SH-SY5Y (cell line): ENCODE measurements around the gene ADM2.

Source experiments
- GATA2 ChIP-seq: IDR thresholded peaks from 2 replicates; pipeline ENCODE4 v1.6.1; 2011; ENCODE audit warnings: mild to moderate bottlenecking, low read depth, low read length
- GATA3 ChIP-seq: IDR thresholded peaks from 2 replicates; pipeline ENCODE4 v1.6.1; 2011; ENCODE audit warnings: low read depth, mild to moderate bottlenecking, low read length, moderate library complexity

DNA sequence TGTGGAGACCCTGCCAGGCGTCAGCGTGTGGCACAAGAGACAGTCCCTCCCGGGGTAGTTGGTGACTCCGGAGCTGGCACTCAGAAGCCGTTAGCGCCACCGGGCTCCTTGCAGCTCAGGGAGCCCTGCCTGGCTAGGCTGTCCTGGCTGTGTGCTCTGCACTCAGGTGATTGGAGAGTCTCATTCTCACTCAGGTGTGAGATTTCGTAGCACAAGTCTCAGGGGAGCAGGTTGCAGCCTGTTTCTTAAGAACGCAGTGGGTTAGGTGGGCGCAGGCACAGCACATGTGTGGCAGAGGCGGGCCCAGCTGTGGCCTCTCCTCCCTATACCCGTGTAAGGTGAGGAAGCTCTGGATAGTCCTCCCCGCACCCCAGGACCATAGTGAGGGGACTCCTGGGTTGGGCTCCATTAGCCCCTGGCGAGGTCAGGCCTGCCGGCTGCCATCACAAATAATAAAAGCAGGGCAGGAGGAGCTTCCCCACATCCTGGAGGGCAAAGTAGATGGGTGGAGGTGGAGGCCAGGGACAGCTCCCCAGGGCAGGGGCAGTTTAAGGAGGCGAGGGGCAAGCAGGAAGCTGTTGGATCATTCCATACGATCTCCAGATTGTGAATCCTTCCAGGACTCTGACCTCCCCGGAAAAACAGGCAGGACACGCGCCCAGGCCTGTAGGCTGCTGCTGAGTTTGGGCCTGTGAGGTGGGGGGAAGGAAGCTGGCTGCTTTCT is 45.9 kb upstream of the ADM2 start:
- TF ChIP-seq GATA2 = no peak
- no peak for TF ChIP-seq GATA3
